Sigmoid colon (tissue), 7 donors: Measurements from ENCODE around the gene TUBGCP6. TPM values are rescaled to one million over a fixed set of nuclear protein-coding genes. Genes with fewer than 3 reads are reported as not detected.

Source experiments
- DNase-seq: peaks from one replicate; pipeline ENCODE4 v3.0.0-alpha.2; 2019
- H3K27ac ChIP-seq, 4 donors: fragments of 200-600 bp; sonication (generic); one replicate each; pipeline ENCODE4 v1.5.1; 2016 to 2019; ENCODE audit warnings: mild to moderate bottlenecking in 1 of 4
- H3K27me3 ChIP-seq, 3 donors: fragments of 200-600 bp; sonication (generic); one replicate each; pipeline ENCODE4 v1.5.1; 2019; ENCODE audit warnings: mild to moderate bottlenecking in 1 of 3
- H3K36me3 ChIP-seq, 4 donors: fragments of 200-600 bp; sonication (generic); one replicate each; pipeline ENCODE4 v1.5.1; 2016 to 2019
- H3K4me1 ChIP-seq, 4 donors: fragments of 200-600 bp; sonication (generic); one replicate each; pipeline ENCODE4 v1.5.1; 2017 to 2019
- H3K4me3 ChIP-seq, 4 donors: fragments of 200-600 bp; sonication (generic); one replicate each; pipeline ENCODE4 v1.5.1; 2017 to 2019; ENCODE audit warnings: mild to moderate bottlenecking in 2 of 4, moderate library complexity in 1 of 4
- H3K9me3 ChIP-seq, 4 donors: fragments of 200-600 bp in 3 of 4; sonication (generic) in 3 of 4; one replicate each; pipeline versions ENCODE4 v1.5.1 to v1.6.1; 2013 to 2019
- EP300 ChIP-seq, 4 donors: sonication (generic); formaldehyde crosslinking; IDR thresholded peaks; one replicate each; pipeline ENCODE4 v1.6.1; 2017; ENCODE audit warnings: antibody characterized with exemption in 4 of 4
- POLR2A ChIP-seq, 2 donors: fragments of 450-650 bp; IDR thresholded peaks; one replicate each; pipeline ENCODE4 v1.6.1; 2016; ENCODE audit warnings: antibody characterized with exemption in 2 of 2, mild to moderate bottlenecking in 2 of 2, moderate library complexity in 2 of 2
- POLR2AphosphoS5 ChIP-seq, 4 donors: sonication (generic); formaldehyde crosslinking; IDR thresholded peaks; one replicate each; pipeline ENCODE4 v1.6.1; 2017; ENCODE audit warnings: antibody characterized with exemption in 4 of 4
- WGBS, 2 donors: extraction: QIAGEN DNeasy Blood & Tissue Kit; methylation state at CpG; one replicate each; pipeline ENCODE4 v1.1.7; 2013; 5-methylcytosine and 5-hydroxymethylcytosine counted together
- intact Hi-C: fragments of 100-400 bp; cut with DNase I; formaldehyde crosslinking; loops from one replicate; pipeline ENCODE4 v1.15.1; 2023
- polyA plus RNA-seq, 3 donors: library from polyadenylated mRNA; stranded (reverse); fragments of 200-250 nt; gene quantifications; one replicate each; pipeline ENCODE4 v1.2.3, GENCODE V29; 2013
- total RNA-seq, 4 donors: library from RNA; depleted of rRNA; stranded (reverse); fragments of >200 nt; gene quantifications; one replicate each; pipeline ENCODE4 v1.1.0, GENCODE V29; 2016
- TF ChIP-seq, protein P1 (sequence below), 4 experiments: fragments of 450-650 bp in 3 of 4; fragments of 200-600 bp in 1 of 4; IDR thresholded peaks; one replicate each; pipeline ENCODE4 v1.5.1; 2016 to 2019; ENCODE audit warnings: antibody characterized with exemption in 4 of 4, mild to moderate bottlenecking in 3 of 4, moderate library complexity in 2 of 4
- donor health status: healthy with polysubstance abuse.
- donor health status: Bipolar disorder and iron deficiency.
- donor health status: healthy.

Gene TUBGCP6
- total and polyA plus RNA-seq, 7 donors: 4.6 to 67.0 (median 26.4) TPM

DNA sequence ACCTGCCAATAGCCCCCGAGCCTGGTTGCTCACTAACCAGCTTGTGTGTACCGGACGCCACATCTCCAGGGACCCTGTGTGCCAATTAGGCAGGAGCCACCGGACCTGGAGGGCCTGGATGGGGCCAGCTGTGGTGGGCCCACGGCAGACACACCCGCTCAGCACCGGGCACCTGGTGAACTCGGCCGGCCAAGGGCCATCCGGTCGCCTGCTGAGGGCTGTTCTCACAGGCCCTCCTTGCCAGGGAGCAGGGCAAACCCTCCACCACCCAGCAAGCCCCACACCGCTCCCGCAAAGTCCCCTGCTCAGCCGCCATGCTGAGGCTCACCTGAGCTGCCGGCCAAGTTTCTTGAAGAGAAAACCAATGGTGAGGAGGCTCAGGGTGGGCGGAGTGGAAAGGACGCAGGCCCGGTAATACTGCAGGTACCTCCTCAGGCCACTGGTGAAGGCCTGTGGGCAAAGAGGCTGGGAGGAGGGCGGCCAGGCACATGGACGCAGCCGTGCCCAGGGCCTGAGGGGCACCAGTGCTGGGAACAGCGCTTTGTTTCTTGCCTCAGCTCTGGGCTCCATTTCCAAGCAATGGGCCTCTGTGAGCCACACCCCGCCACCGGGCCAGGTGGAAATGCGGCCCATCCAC lies 17.1 kb downstream of the TUBGCP6 start:
- H3K36me3 ChIP-seq: peaks cover 30 to 79% (median 51%) of the 10 kb centered on the region in 4 donors
- no peak overlapping the region for H3K4me3 ChIP-seq
- DNase-seq: peak; percentile 63
- 92 to 96% methylated on average over 25 of the region's 25 CpGs for WGBS, 2 donors
- intact Hi-C loops: no loop called here
- no peaks in the 10 kb centered on the region for H3K4me1 ChIP-seq
- no peaks in the 10 kb centered on the region for H3K9me3 ChIP-seq
- H3K27ac ChIP-seq: no peak overlapping the region
- TF ChIP-seq, protein P1, sequence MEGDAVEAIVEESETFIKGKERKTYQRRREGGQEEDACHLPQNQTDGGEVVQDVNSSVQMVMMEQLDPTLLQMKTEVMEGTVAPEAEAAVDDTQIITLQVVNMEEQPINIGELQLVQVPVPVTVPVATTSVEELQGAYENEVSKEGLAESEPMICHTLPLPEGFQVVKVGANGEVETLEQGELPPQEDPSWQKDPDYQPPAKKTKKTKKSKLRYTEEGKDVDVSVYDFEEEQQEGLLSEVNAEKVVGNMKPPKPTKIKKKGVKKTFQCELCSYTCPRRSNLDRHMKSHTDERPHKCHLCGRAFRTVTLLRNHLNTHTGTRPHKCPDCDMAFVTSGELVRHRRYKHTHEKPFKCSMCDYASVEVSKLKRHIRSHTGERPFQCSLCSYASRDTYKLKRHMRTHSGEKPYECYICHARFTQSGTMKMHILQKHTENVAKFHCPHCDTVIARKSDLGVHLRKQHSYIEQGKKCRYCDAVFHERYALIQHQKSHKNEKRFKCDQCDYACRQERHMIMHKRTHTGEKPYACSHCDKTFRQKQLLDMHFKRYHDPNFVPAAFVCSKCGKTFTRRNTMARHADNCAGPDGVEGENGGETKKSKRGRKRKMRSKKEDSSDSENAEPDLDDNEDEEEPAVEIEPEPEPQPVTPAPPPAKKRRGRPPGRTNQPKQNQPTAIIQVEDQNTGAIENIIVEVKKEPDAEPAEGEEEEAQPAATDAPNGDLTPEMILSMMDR (IDR thresholded peaks at IDR 0.05): no peak
- TF ChIP-seq POLR2A (IDR thresholded peaks at IDR 0.05): no peak
- TF ChIP-seq POLR2AphosphoS5 (IDR thresholded peaks at IDR 0.05): no peak
- no peak for TF ChIP-seq EP300 (IDR thresholded peaks at IDR 0.05)
- H3K27me3 ChIP-seq: no peaks in the 10 kb centered on the region

DNA sequence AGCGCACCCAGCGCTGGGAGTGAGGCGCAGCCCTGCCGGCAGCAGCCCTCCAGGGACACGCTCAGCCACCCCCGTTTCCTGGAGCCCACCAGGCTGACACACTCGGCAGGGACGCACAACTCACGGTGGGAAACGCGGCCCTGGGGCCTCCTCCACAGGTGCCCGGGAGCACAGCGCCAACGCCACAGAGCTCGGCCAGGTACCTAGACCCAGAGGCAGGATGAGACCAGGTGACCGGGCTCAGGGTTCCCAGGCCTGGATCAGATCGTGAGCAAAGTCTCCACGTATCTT lies 18.0 kb downstream of the TUBGCP6 start:
- Histone ChIP-seq H3K27me3 (no peaks in the 10 kb centered on the region), H3K4me3 (no peak overlapping the region), H3K9me3 (no peaks in the 10 kb centered on the region), H3K27ac (no peak overlapping the region), H3K36me3 (peaks cover 39 to 79% (median 58%) of the 10 kb centered on the region in 4 donors), H3K4me1 (no peaks in the 10 kb centered on the region)
- 88 to 95% methylated on average over 18 of the region's 18 CpGs for WGBS, 2 donors
- TF ChIP-seq, protein P1 (IDR thresholded peaks at IDR 0.05): no peak
- TF ChIP-seq POLR2A (IDR thresholded peaks at IDR 0.05): no peak
- TF ChIP-seq POLR2AphosphoS5 (IDR thresholded peaks at IDR 0.05): no peak
- TF ChIP-seq EP300 (IDR thresholded peaks at IDR 0.05): no peak
- intact Hi-C loops: no loop called here
- DNase-seq: no peak

DNA sequence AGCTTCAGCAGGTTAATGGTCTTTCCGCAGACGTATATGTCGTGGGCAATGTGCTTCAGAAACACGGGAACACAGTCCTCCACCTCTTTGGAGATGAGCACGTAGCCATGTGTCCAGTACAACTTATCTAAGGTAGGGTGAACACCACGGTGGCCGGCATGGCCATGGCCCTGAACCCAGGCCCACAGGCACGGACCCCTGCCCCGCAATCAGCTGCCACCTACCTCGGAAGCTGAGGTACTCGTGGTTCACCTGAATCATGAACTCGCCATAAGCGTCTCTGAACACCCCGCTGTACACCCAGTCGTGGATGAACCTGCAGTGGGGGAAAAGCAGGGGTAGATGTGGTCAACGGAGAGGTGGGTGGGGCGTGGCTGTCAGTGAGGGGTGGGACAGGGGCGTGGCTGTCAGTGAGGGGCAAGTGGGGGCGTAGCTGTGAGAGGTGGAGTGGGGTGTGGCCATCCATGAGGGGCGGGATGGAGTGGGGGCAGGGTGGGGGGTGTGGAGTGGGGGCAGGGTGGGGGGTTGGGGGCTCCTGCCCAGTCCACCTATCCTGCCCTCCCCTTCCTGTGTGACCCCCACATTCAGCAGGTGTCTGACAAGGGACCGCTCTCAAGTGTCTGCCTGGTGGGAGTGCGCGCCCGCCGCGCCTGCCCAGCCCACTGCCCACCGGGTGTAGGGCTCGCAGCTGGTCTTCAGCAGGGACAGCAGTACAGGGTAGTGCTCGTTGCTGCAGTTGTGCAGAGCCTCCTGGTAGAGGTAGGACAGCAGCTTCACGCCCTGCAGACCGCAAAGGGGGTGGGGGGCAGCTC lies 18.6 kb downstream of the TUBGCP6 start:
- WGBS, 2 donors: 91 to 92% methylated on average over 31 of the region's 31 CpGs
- H3K27me3 ChIP-seq: no peaks in the 10 kb centered on the region
- TF ChIP-seq, protein P1 (IDR thresholded peaks at IDR 0.05): no peak
- TF ChIP-seq POLR2AphosphoS5 (IDR thresholded peaks at IDR 0.05): no peak
- no peak for TF ChIP-seq POLR2A (IDR thresholded peaks at IDR 0.05)
- no peak for TF ChIP-seq EP300 (IDR thresholded peaks at IDR 0.05)
- H3K9me3 ChIP-seq: no peaks in the 10 kb centered on the region
- H3K36me3 ChIP-seq: peaks cover 44 to 83% (median 64%) of the 10 kb centered on the region in 4 donors
- peak; percentile 57 for DNase-seq
- intact Hi-C loops: no loop called here
- no peaks in the 10 kb centered on the region for H3K4me1 ChIP-seq
- H3K27ac ChIP-seq: no peak overlapping the region
- no peak overlapping the region for H3K4me3 ChIP-seq

DNA sequence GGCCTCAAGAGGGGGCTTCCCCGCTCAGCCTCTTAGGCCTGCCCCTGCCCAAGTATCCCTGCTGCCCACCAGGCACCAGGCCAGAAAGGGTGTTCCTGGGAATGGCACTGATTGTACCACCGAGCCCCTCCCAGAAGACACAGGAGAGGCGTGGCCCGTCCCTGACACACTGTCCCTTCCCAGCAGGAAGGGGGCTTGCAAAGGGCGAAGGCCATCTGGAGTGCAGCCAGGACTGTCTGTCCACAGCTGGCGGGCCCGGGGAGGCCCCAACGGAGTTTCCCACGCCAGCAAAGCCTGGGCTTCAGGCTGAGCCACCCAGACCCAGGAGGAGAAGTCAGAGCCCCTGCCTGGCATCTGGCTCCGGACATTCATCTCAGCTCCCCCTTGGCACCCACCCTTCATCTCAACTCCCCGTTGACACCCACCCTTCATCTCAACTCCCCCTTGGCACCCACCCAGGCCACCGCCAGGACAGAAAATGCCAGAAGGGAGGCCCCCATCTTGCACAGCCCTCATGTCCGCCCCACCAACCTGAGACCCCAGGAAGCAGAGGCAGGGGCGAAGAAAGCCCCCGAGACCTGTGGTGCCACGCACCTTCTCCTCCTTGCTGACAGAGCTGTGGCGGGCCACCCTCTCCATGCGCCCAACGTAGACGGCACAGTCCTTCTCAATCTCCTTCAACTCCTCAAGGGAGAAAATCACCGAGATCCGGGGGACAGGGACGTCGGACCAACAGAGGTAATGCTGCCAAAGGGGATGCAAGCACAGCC lies 19.4 kb downstream of the TUBGCP6 start:
- H3K4me1 ChIP-seq: no peaks in the 10 kb centered on the region
- TF ChIP-seq POLR2A (IDR thresholded peaks at IDR 0.05) (no peak), POLR2AphosphoS5 (IDR thresholded peaks at IDR 0.05) (no peak), EP300 (IDR thresholded peaks at IDR 0.05) (no peak)
- TF ChIP-seq, protein P1 (IDR thresholded peaks at IDR 0.05): no peak
- no peaks in the 10 kb centered on the region for H3K9me3 ChIP-seq
- no peak overlapping the region for H3K4me3 ChIP-seq
- H3K27me3 ChIP-seq: no peaks in the 10 kb centered on the region
- no peak overlapping the region for H3K27ac ChIP-seq
- WGBS, 2 donors: 72 to 83% methylated on average over 24 of the region's 24 CpGs
- peaks cover 53 to 92% (median 72%) of the 10 kb centered on the region in 4 donors for H3K36me3 ChIP-seq
- intact Hi-C loops: no loop called here
- DNase-seq: peak; percentile 62
